GM18519 (cell line): ENCODE results near the gene FOSL1.

Experiments used
- ATAC-seq: cut with Tn5 transposase; IDR thresholded peaks from one replicate; pipeline ENCODE4 v1.9.1; 2021; ENCODE audit warnings: mild to moderate bottlenecking, moderate library complexity; ENCODE audit not compliant: unreplicated experiment, low FRiP score

FOSL1 gene

DNA sequence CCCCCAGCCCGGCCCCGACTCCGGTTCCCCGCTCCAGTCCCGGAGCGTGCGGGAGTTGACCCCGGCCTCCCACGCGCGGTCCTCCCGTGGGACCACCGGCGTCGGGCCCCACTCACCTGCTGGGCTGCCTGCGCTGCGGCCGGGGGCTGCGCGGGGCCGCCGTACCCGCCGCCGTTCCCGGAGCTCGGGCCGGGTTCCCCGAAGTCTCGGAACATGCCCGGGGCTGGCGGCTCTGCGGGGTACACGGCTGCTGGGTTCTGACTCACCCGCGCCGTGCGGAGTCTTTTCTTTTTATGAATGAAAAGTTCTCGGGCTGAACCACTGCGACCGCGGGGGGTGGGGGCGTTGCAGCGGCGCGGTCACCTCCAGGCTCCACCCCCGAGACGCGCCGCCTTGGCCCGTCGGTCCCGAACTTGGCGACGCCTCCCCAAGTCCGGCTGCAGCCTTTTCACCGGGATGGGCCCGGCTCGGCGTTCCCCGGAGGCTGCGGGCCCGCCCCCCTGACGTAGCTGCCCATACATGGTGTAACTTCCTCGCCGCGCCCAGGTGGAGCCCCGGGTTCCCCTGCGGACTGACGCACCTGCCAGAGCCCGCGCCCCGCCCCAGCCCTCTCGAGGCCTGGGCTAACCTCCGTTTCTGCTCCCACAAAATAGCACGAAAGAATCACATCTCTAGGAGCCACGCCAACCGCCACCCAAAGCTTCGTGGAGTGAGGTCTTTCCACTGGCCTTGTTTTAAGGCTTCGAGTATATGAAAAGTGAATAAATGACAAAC is at the start of gene FOSL1:
Gene FOSL1, minus strand, starts transcription at position 264 of the 774 bp plus-strand sequence. Its CDS starts 49 bp downstream, at position 215.
- ATAC-seq = peak; percentile 46

DNA sequence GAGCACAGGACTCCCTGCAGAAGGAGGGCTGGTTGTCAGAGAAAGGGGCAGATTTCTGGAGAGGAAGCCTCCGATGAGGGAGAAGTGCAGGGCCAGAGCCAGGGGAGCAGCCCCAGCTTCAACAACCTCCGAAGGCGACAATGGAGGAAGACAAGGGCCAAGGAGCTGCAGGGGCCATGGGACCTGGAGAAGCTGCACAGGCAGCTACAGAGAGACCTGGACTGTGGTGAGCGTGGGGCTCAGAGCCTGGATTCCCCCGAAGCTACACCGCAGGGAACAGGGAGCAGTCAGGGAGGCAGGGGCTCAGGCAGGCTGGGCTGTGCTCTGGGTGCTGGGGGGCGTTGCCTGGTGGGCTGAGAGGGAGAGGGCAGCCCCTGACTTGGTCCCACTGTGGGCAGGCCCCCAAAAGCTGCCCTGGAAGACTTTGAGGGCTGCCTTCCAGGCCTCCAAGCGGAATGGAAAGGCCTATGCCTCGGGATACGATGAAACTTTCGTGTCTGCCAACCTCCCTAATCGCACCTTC is 47.5 kb upstream of the FOSL1 start:
- ATAC-seq = no peak

DNA sequence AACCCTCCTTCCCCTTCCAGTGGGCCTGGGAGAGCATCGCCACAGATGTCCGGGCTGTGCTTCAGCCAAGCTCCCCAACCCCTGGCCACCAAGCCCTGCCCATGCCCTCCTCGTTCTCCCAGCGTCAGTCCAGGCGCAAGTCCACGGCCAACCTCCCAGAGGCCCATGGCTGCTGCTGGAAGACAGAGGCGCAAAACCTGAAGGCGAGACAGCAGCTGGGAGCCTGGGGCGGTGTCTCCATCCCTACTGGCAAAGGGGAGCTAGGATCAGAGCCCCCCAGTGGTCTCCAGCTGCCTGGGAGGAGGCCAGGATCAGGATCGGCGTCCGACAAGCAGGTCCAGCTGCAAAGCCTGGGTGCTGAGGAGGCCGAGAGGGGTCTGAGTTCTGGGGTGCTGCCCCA is 46.9 kb upstream of the FOSL1 start:
- ATAC-seq = no peak

DNA sequence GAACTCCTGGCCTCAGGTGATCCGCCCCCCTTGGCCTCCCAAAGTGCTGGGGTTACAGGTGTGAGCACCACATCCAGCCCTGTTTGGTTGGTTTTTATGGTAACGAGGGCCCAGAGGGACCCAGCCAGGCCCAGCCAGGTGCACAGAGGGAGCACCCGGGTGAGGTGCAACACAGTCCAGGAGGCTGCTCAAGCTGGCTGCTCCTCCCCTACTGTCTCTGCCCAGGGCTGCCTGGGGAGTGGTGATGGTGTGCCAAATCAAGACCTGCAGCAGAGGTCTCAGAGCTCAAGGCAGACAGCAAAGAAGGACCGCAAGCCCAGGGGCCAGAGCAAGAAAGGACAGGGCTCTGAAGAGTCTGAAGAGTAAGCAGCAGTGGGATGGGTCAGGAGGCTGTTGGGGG is 46.5 kb upstream of the FOSL1 start:
- no peak for ATAC-seq

DNA sequence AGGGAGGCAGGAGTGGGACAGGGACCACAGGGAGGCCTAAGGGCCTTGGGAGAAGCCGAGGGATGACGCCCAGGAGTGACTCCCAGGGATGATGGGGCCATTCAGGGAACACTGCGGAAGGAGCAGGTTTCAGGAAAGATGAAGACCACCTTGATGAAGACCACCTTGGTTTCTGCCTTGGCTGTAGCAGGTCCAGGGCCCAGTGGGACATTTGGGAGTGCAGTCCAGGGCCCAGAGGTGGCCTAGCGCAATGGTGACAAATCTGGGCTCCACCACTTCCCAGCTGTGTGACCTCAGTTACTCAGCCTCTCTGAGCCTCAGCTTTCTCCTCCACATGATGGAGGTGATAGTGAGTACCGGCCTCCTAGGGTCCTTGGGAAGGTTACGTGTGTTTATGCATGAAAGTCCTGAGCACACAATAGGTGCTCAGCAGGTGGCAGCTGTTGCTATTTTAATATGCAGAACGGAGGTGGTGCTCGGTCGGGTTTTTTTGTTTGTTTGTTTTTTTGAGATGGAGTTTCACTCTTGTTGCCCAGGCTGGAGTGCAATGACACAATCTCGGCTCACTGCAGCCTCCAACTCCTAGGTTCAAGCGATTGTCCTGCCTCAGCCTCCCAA is 45.9 kb upstream of the FOSL1 start:
- ATAC-seq = no peak

DNA sequence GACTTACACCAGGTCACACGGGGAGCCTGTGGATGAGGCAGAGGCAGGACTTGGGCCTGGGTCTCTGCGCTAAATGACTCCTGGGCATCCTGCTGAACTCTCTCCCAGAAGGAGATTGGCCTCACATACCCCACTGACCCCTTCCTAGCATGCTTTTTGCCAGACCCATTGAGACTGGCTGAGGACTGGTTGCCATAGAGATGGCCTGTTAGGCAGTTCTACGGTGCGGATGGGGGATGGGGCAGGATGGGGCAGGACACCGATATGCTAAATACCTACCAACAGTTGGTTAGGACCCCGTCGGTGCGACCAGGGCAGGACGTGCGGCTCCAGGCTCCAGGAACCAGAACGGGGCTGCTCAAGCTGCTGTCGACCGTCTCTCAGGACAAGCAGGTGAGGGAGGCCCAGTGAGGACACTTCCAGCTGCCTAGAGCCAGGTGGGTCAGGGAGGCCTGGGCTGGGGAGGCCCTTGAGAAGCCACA is 45.3 kb upstream of the FOSL1 start, which contains the start of gene TSGA10IP:
Gene TSGA10IP, plus strand, starts transcription at position 51 of the 482 bp plus-strand sequence. Its CDS starts 196 bp downstream, at position 247.
- ATAC-seq = no peak

DNA sequence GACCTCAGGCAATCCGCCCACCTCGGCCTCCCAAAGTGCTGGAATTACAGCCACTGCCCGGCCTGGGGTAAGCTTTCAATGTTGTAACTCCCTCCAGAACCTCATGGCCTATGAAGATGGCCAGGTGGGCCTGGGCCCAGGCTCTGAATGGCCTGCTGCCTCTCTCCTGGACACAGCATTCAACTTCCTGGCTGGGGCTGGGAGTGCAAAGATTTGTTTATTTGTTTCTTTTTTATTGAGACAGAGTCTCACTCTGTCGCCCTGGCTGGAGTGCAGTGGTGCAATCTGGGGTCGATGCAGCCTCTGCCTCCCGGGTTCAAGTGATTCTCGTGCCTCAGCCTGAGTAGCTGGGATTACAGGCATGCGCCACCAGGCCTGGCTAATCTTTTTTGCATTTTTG is 44.6 kb upstream of the FOSL1 start:
- no peak for ATAC-seq

DNA sequence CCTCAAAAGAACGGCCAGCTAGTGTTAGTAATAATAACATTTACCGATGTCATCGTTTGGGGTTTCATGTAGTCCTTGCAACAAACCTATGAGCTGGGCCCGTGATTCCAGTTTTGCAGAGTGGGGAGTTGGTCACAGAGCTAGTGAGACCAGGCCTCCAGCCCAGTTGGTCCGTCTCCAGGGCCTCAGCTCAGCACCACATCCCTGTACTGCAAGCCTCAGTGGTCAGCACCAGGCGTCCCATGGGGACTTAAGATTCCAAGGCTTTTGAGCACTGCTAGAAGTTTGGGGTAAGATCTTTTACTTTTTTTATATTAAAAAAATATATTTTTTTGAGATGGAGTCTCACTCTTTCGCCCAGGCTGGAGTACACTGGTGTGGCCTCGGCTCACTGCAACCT is 44.0 kb upstream of the FOSL1 start:
- ATAC-seq = no peak

DNA sequence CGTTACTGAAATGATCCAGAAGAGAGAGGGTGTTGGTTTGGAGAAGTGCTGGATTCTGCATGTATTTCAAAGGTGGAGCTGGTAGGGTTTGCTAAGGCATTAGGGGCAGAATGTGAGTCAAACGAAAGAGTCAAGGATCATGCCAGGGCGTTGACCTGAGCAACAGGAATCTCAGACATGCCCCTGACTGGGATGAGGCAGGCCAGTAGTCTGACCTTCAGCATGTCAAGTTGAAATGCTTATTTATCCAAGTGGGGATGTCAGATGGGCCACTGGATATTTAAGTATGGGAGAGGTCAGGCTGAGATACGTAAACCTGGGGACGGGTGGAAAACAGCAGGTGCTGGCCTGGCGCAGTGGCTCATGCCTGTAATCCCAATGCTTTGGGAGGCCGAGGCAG is 42.3 kb upstream of the FOSL1 start:
- ATAC-seq = no peak

DNA sequence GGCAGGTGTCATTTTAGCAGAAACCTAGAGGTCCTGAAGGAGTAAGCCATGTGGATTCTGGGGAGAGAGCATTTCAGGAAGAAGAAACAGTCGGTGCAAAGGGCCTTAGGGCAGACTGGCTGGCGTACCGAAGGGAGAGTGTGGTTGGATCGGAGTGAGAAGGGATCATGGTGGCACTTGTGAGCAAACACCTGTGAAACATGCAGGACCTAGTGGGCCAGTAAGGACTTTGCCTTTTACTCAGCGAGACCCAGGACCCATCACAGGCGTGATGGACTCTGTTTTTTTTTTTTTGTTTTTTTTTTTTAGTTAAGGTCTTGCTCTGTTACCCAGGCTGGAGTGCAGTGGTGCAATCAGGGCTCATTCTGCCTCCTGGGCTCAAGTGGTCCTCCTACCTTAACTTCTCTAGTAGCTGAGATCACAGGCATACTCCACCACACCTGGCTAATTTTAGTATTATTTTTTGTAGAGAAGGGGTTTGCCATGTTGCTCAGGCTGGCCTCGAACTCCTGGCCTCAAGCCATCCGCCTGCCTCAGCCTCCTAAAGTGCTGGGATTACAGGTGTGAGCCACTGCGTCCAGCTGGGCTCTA is 41.6 kb upstream of the FOSL1 start:
- ATAC-seq = no peak

DNA sequence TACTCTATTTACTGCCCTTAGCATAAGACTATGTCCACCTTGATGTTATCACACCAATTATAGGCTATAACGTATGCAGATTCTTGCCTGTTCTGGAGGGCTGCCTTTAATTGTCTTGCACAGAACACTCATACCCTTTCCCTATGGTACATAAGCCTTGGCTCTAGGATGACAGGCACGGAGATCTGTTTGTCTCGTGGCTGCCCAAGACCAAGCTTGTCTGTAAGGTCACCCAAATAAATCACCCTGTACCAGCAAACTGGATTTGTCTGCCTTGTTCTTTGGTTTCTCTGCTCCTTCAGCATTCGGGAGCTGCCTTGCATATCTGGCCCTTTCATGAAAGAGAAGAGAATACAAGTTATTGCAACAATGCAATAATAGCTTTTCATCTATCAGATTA is 37.6 kb upstream of the FOSL1 start:
- ATAC-seq = no peak

DNA sequence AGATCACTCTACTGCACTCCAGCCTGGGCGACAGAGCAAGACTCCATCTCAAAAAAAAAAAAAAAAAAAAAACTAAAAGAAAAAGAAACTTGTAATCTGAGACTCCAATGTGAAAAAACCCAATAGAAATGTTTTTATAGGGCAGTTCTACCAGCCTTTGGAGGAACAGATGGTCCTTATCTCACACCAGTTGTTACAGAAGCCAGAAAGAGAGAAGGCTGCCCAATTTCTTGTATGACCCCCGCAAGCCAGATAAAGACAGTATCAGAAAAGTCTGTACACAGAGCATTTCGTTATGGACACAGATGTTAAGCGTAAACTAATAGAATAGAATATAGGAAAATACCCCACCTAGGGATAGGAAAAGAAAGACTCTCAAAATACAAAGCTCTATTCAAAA is 33.8 kb upstream of the FOSL1 start:
- no peak for ATAC-seq

DNA sequence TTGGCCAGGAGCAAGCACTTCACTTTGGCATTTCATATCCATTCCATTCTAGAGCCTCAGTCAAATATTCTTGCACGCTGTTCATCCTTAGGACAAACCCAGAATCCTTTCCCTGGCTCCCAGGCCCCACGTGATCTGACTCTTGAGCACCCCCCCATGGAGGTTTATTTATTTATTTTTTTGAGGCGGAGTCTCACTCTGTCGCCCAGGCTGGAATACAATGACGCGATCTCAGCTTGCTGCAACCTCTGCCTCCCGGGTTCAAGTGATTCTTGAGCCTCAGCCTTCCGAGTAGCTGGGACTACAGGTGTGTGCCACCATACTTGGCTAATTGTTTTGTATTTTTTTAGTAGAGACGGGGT is 32.4 kb upstream of the FOSL1 start:
- no peak for ATAC-seq

DNA sequence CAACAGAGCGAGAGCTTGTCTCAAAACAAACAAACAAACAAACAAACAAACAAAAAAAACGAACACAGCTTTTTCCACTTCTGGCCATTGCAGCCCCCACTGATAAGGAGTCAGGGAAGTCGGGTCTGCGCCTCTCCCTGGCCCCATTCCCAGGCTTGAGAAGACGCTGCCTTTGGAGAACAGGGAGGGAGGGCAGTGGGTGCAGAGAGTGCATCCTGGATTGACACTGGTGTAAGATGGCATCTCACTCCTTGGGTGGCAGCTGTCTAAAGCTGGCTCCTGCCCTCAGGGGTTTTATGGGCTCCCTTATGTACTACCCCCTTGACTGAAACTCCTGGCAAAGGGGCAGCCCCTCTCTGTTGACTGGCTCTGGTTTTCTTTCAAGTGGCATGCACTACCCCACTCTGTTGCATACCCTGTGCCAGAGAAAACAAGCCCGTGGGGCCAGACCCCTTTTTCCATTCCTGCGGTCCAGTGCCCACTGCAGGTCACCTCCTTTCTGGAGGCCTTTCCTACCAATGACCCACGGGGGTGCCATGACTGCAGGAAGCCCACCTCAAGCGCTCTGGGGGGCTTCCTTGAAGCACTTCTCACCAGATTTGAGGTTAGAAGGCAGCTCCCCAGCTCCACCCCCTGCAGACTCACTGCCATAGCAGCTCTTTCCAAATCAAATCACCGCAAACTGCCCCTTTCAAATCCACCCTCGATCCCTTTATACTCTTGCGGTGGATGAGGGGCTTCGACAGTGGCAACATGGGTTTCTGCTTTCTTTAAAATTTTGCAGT is 31.8 kb upstream of the FOSL1 start:
- no peak for ATAC-seq

DNA sequence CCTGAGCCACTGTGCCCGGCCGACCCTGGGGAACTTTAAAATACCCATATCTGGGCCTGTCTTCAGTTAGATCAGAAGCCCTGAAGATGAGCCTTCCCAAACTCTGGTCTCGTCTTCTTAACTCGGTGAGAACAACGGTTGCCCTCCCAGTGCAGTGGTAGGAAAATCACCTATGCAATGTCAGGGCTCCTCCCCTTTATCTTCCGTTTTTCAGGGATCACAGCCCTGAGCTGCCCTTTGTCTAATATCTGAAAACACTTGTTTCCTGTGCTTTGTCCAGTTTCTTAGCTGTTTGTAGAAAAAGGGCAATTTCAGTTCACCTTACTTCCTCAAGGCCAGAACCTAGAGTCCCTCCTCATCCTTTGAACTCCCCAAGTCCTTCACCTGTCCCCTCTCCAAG is 28.5 kb upstream of the FOSL1 start:
- no peak for ATAC-seq

DNA sequence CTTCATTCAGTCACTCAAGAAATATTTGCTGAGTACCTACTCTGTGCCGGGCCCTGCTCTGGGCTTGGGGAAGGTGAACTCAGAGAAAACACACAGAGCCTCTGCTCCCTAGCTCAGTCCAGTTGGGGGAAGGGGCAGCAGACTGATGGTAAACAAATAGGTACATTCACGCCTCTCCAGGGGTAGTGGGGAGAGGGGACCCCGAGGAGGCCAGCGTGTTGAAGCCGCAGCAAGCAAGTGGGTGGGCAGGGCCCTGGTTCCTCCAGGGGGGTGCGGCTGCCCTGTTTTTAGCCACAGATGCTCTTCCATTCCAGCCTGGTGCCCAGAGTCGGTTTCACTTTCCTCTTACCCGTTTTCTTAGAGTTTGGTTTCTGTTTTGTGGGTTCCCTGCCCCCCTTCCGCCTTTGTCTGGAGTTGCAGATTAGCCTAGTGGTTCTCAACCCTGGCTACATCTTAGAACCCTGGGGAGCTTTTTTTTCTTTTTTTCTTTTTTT is 27.8 kb upstream of the FOSL1 start:
- ATAC-seq = no peak

DNA sequence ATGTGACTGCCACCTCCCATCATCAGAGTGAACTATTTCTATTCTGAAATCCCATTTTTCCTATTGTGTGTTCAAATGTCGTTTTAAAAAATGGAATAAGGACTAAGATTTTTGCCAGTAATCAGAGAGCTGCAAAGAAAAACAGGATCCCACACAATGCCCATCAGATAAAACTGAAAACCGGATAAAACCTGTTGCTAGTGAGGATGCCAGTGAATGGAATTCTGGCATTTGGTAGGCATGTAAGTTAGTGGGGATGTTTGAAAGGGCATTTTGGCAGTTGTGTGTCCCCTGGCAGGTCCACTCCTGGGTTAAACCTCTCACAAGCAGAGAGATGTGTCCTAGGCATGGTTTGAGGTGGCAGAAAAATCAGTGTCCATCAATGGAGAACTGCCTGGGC is 25.2 kb upstream of the FOSL1 start:
- ATAC-seq = no peak

DNA sequence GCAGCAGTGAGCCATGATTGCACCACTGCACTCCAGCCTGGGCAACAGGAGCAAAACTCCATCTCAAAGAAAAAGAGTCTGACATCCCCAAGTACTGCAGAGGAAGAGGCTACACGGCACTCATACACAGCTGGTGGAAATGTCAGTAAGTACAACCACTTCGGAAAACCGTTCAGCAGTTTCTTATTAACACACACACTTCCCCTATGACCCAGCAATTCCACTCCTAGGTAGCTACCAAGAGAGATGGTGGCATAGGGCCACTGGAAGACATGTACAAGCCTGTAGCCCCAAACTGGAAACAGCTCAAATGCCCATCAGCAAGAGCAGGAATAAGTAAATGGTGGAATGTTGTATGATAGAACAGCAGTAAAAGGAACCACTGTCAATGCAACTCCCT is 22.4 kb upstream of the FOSL1 start:
- no peak for ATAC-seq

DNA sequence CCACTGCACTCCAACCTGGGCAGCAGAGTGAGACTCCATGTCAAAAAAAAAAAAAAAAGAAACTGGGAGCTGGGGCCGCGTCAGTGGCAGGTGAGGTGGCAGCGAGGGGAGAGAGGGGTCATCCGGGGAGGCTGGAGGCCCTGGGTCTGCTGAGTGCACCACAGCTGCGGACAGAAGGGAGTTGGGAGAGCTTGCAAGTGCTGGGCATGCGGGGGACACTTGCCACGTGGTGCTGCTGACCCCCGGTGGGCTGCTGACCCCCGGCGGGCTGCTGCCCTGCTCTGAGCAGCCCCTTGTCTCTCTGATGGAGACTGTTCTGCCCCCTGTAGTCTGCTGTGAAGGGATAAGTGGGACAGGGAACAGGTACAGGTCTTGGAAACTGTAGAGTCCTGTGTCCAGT is 21.7 kb upstream of the FOSL1 start:
- ATAC-seq = no peak

DNA sequence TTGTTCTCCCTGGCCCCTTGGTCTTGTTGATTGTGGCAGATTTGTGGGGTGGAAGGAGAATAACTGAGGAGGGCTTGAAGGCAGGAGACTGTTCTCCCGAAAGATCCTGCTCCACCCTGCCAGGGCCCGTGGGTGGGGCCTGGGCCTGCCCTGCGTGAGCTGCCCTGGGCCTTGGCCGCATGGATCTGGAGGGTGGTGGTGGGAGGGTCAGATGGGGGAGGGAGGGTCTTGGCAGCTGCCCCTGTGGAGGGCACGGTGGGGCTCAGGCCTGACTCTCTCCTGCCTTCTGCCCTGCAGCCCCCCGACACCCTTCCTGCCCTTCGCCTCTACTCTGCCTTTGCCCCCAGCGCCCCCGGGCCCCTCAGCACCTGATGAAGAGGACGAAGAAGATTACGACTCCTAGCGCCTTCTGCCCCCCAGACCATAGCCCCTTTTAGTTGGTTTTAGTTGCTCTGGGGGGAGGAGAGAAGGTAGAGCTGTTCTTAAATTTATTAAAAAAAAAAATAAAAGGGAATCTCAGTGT is 20.9 kb upstream of the FOSL1 start:
- ATAC-seq = no peak
